HCT116 (cell line): ENCODE results near the gene OR6K6. TPM values are rescaled to one million over a fixed set of nuclear protein-coding genes. Genes with fewer than 3 reads are reported as not detected.

ENCODE experiments used
- ATAC-seq: fragments of 200-7000 bp; cut with Tn5 transposase; 2 replicates; pipeline ENCODE4 v1.9.1; 2020; ENCODE audit warnings: mild to moderate bottlenecking, moderate library complexity
- BruUV-seq: library from RNA; stranded (reverse); fragments of 400-500 nt; replicated peaks from 2 replicates; lab custom pipeline; 2021; lab: Mats Ljungman, UMichigan
- CTCF ChIA-PET: fragments of 300-600 bp; sonication (Branson Sonifier 250); formaldehyde crosslinking; loops from one replicate; lab custom pipeline; 2021; ENCODE audit warnings: antibody characterized with exemption; lab: Charles Lee
- POLR2A ChIA-PET: fragments of 300-600, 350-600 bp; sonication (Branson Sonifier 250); formaldehyde crosslinking; loops from one replicate; lab custom pipeline; 2021; ENCODE audit warnings: antibody characterized with exemption; lab: Charles Lee
- RAD21 ChIA-PET, 2 experiments: fragments of 300-600 bp; sonication (Branson Sonifier 250); formaldehyde crosslinking; loops; one replicate each; lab custom pipeline; 2023; ENCODE audit warnings: low total read pairs in 2 of 2; ENCODE audit not compliant: uncharacterized antibody in 2 of 2, unreplicated experiment in 2 of 2, low non-redundant PET in 1 of 2; lab: Charles Lee
- DNase-seq: peaks from one replicate; pipeline ENCODE4 v3.0.0-alpha.2; 2010; ENCODE audit warnings: low read depth, low spot score
- H2AFZ ChIP-seq: fragments of 200-600 bp; shearing (Covaris generic), sonication (generic); 2 replicates; pipeline ENCODE4 v1.6.1; 2017; ENCODE audit warnings: low read depth, mixed run types, mixed read lengths, antibody characterized with exemption, low read length; ENCODE audit not compliant: poor library complexity, severe bottlenecking
- H3K27ac ChIP-seq: 2 replicates; pipeline ENCODE4 v1.5.1; 2012; ENCODE audit warnings: low read depth, low read length
- H3K27me3 ChIP-seq: fragments of 200-600 bp; sonication (generic); 2 replicates; pipeline ENCODE4 v1.6.1; 2016; ENCODE audit warnings: mixed run types, low read length, mixed read lengths; ENCODE audit not compliant: insufficient read depth
- H3K36me3 ChIP-seq, 2 experiments: fragments of 200-500 bp in 1 of 2; fragments of 200-600 bp in 1 of 2; sonication (Bioruptor generic) in 1 of 2; sonication (generic) in 1 of 2; 2 replicates each; pipeline versions ENCODE4 v1.5.1 to v1.6.1; 2014 to 2016; ENCODE audit warnings: low read length in 2 of 2, inconsistent platforms in 1 of 2, mixed read lengths in 1 of 2, mixed run types in 1 of 2; ENCODE audit not compliant: insufficient read depth in 2 of 2, control insufficient read depth in 1 of 2
- H3K4me1 ChIP-seq, 2 experiments: fragments of 200-600 bp in 1 of 2; sonication (generic) in 1 of 2; 2 replicates each; pipeline versions ENCODE4 v1.5.1 to v1.6.1; 2012 to 2017; ENCODE audit warnings: low read length in 2 of 2, inconsistent platforms in 1 of 2, mild to moderate bottlenecking in 1 of 2, mixed read lengths in 1 of 2, mixed run types in 1 of 2, moderate library complexity in 1 of 2; ENCODE audit not compliant: insufficient read depth in 2 of 2, control insufficient read depth in 1 of 2
- H3K4me2 ChIP-seq: fragments of 200-600 bp; sonication (generic); 2 replicates; pipeline ENCODE4 v1.6.1; 2017; ENCODE audit warnings: mixed run types, low read length, mixed read lengths
- H3K4me3 ChIP-seq, 2 experiments: fragments of 200-600 bp in 1 of 2; sonication (generic) in 1 of 2; replicated peaks in 1 of 2; 2 replicates each; pipeline ENCODE4 v1.5.1; 2011 to 2016; ENCODE audit warnings: low read length in 2 of 2, control low read depth in 1 of 2, low read depth in 1 of 2, mild to moderate bottlenecking in 1 of 2, mixed read lengths in 1 of 2, mixed run types in 1 of 2
- H3K79me2 ChIP-seq: fragments of 200-600 bp; sonication (generic); 2 replicates; pipeline ENCODE4 v1.6.1; 2017; ENCODE audit warnings: mild to moderate bottlenecking, mixed run types, low read length, moderate library complexity, mixed read lengths; ENCODE audit not compliant: insufficient read depth
- H3K9ac ChIP-seq: fragments of 200-600 bp; sonication (generic); 2 replicates; pipeline ENCODE4 v1.6.1; 2016; ENCODE audit warnings: low read length, mixed read lengths
- H3K9me2 ChIP-seq: fragments of 200-600 bp; sonication (generic), shearing (Covaris generic); 2 replicates; pipeline ENCODE4 v1.6.1; 2017; ENCODE audit warnings: mixed run types, mild to moderate bottlenecking, moderate library complexity; ENCODE audit not compliant: insufficient read depth
- H3K9me3 ChIP-seq, 2 experiments: fragments of 200-500 bp in 1 of 2; fragments of 200-600 bp in 1 of 2; sonication (Bioruptor generic) in 1 of 2; sonication (generic) in 1 of 2; 2 replicates each; pipeline ENCODE4 v1.6.1; 2014 to 2017; ENCODE audit warnings: low read length in 2 of 2, mixed read lengths in 2 of 2, inconsistent platforms in 1 of 2, low read depth in 1 of 2, mild to moderate bottlenecking in 1 of 2, mixed run types in 1 of 2, moderate library complexity in 1 of 2; ENCODE audit not compliant: control insufficient read depth in 1 of 2, insufficient read depth in 1 of 2
- H4K20me1 ChIP-seq: fragments of 200-600 bp; sonication (generic), shearing (Covaris generic); 2 replicates; pipeline ENCODE4 v1.6.1; 2017; ENCODE audit warnings: mixed run types, mild to moderate bottlenecking, moderate library complexity; ENCODE audit not compliant: insufficient read depth
- CEBPB ChIP-seq: IDR thresholded peaks from 2 replicates; pipeline ENCODE4 v1.6.1; 2012; ENCODE audit warnings: low read depth
- ELF1 ChIP-seq: IDR thresholded peaks from 2 replicates; pipeline ENCODE4 v1.6.1; 2012; ENCODE audit warnings: low read depth, borderline replicate concordance
- EZH2 ChIP-seq: fragments of 200-600 bp; sonication (generic); IDR thresholded peaks from 2 replicates; pipeline ENCODE4 v1.6.1; 2017; ENCODE audit warnings: antibody characterized with exemption, mixed run types
- EZH2phosphoT487 ChIP-seq: fragments of 200-600 bp; IDR thresholded peaks from 2 replicates; pipeline ENCODE4 v1.6.1; 2018; ENCODE audit warnings: antibody characterized with exemption, borderline replicate concordance
- FOSL1 ChIP-seq: IDR thresholded peaks from 2 replicates; pipeline ENCODE4 v1.6.1; 2012; ENCODE audit warnings: low read depth
- JUND ChIP-seq: IDR thresholded peaks from 2 replicates; pipeline ENCODE4 v1.6.1; 2012
- POLR2A ChIP-seq: IDR thresholded peaks from 2 replicates; pipeline ENCODE4 v1.7.0; 2011; ENCODE audit warnings: borderline replicate concordance; ENCODE audit not compliant: insufficient read depth, insufficient read length; ENCODE audit errors: extremely low read depth
- POLR2AphosphoS5 ChIP-seq: IDR thresholded peaks from 2 replicates; pipeline ENCODE4 v1.6.1; 2011; ENCODE audit warnings: mild to moderate bottlenecking, low read depth, low read length, moderate library complexity
- RAD21 ChIP-seq: IDR thresholded peaks from 2 replicates; pipeline ENCODE4 v1.6.1; 2012; ENCODE audit warnings: low read depth, mild to moderate bottlenecking
- SIN3A ChIP-seq: IDR thresholded peaks from 2 replicates; pipeline ENCODE4 v1.6.1; 2012; ENCODE audit warnings: low read depth
- SRF ChIP-seq: IDR thresholded peaks from 2 replicates; pipeline ENCODE4 v1.6.1; 2012; ENCODE audit warnings: low read depth
- YY1 ChIP-seq: IDR thresholded peaks from 2 replicates; pipeline ENCODE4 v1.6.1; 2011; ENCODE audit warnings: low read length, low read depth, moderate library complexity, mild to moderate bottlenecking; ENCODE audit not compliant: insufficient replicate concordance; ENCODE audit errors: extremely low read depth
- ZFX ChIP-seq: fragments of 450-650 bp; IDR thresholded peaks from 2 replicates; pipeline ENCODE4 v1.6.1; 2017
- ZNF274 ChIP-seq: fragments of 200-500 bp; sonication (Bioruptor generic); IDR thresholded peaks from 2 replicates; pipeline ENCODE4 v1.6.1; 2014; ENCODE audit warnings: mild to moderate bottlenecking, low read depth, low read length, inconsistent platforms
- intact Hi-C: fragments of 100-400 bp; cut with micrococcal nuclease; formaldehyde crosslinking; loops from 2 replicates; pipeline ENCODE4 v1.10.0; 2022
- total RNA-seq: library from RNA; stranded (reverse); gene quantifications from one replicate; pipeline ENCODE4 v1.2.1, GENCODE V29; 2021; ENCODE audit not compliant: unreplicated experiment
- TF ChIP-seq, protein P1 (sequence below): IDR thresholded peaks from 2 replicates; pipeline ENCODE4 v1.6.1; 2012
- TF ChIP-seq, protein P2 (sequence below), 3 experiments: fragments of 200-600 bp in 1 of 3; sonication (generic) in 1 of 3; IDR thresholded peaks in 2 of 3; conservative IDR thresholded peaks in 1 of 3; 2 replicates each; pipeline ENCODE4 v1.5.1; 2012 to 2017; ENCODE audit warnings: low read depth in 2 of 3, low read length in 2 of 3, antibody characterized with exemption in 1 of 3, borderline replicate concordance in 1 of 3, control low read depth in 1 of 3, mild to moderate bottlenecking in 1 of 3, mixed read lengths in 1 of 3, mixed run types in 1 of 3, moderate library complexity in 1 of 3; ENCODE audit not compliant: insufficient read depth in 1 of 3
- TF ChIP-seq, protein P3 (sequence below): IDR thresholded peaks from 2 replicates; pipeline ENCODE4 v1.6.1; 2012; ENCODE audit warnings: low read depth
- TF ChIP-seq, protein P4 (sequence below): IDR thresholded peaks from 2 replicates; pipeline ENCODE4 v1.6.1; 2011; ENCODE audit warnings: mild to moderate bottlenecking, low read length, moderate library complexity; ENCODE audit not compliant: insufficient replicate concordance; ENCODE audit errors: extremely low read depth

Gene OR6K6
- total RNA-seq, 1 experiment from 2014 or later: not detected

DNA sequence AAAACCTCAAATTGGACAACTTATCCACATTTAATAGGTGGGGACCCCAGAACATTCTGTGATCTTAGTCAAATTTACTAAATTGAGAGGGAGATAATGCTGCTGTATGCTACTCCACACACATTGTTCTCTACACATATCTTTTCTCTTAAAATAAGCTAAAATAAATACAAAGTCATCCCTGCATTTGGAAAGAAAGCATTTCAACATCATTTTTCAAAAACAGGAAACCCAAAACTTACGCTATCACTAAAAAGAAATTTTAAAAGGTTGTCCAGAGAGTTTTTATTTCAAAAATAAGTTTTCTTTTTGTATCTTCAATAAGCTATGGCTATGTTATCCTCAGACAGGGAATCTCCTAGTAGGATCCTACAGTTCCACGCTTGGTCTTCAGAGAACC, 46.0 kb downstream of the OR6K6 start:
- Histone ChIP-seq H2AFZ (no peak overlapping the region), H3K79me2 (no peaks in the 10 kb centered on the region), H3K4me2 (no peak overlapping the region), H3K4me3 (no peak overlapping the region), H3K27me3 (no peaks in the 10 kb centered on the region), H3K4me1 (no peaks in the 10 kb centered on the region), H3K9me3 (no peaks in the 10 kb centered on the region; a peak in 1 of 4 replicates), H3K27ac (no peak overlapping the region), H3K9ac (no peak overlapping the region), H4K20me1 (no peaks in the 10 kb centered on the region), H3K9me2 (no peaks in the 10 kb centered on the region), H3K36me3 (no peaks in the 10 kb centered on the region)
- DNase-seq: no peak
- TF ChIP-seq EZH2phosphoT487 (no peak), ZNF274 (no peak), YY1 (no peak), POLR2A (no peak), RAD21 (no peak), FOSL1 (no peak), JUND (no peak), EZH2 (no peak), ELF1 (no peak), SIN3A (no peak), POLR2AphosphoS5 (no peak), CEBPB (no peak), ZFX (no peak), SRF (no peak)
- TF ChIP-seq, protein P1, sequence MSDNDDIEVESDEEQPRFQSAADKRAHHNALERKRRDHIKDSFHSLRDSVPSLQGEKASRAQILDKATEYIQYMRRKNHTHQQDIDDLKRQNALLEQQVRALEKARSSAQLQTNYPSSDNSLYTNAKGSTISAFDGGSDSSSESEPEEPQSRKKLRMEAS: no peak
- TF ChIP-seq, protein P2, sequence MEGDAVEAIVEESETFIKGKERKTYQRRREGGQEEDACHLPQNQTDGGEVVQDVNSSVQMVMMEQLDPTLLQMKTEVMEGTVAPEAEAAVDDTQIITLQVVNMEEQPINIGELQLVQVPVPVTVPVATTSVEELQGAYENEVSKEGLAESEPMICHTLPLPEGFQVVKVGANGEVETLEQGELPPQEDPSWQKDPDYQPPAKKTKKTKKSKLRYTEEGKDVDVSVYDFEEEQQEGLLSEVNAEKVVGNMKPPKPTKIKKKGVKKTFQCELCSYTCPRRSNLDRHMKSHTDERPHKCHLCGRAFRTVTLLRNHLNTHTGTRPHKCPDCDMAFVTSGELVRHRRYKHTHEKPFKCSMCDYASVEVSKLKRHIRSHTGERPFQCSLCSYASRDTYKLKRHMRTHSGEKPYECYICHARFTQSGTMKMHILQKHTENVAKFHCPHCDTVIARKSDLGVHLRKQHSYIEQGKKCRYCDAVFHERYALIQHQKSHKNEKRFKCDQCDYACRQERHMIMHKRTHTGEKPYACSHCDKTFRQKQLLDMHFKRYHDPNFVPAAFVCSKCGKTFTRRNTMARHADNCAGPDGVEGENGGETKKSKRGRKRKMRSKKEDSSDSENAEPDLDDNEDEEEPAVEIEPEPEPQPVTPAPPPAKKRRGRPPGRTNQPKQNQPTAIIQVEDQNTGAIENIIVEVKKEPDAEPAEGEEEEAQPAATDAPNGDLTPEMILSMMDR (IDR thresholded peaks at IDR 0.05 in 2 of 3, conservative IDR thresholded peaks at IDR 0.05 in 1 of 3; ENCODE audit: borderline replicate concordance in 1 of 3, insufficient read depth in 1 of 3, low read depth in 2 of 3, low read length in 2 of 3): no peak
- TF ChIP-seq, protein P3, sequence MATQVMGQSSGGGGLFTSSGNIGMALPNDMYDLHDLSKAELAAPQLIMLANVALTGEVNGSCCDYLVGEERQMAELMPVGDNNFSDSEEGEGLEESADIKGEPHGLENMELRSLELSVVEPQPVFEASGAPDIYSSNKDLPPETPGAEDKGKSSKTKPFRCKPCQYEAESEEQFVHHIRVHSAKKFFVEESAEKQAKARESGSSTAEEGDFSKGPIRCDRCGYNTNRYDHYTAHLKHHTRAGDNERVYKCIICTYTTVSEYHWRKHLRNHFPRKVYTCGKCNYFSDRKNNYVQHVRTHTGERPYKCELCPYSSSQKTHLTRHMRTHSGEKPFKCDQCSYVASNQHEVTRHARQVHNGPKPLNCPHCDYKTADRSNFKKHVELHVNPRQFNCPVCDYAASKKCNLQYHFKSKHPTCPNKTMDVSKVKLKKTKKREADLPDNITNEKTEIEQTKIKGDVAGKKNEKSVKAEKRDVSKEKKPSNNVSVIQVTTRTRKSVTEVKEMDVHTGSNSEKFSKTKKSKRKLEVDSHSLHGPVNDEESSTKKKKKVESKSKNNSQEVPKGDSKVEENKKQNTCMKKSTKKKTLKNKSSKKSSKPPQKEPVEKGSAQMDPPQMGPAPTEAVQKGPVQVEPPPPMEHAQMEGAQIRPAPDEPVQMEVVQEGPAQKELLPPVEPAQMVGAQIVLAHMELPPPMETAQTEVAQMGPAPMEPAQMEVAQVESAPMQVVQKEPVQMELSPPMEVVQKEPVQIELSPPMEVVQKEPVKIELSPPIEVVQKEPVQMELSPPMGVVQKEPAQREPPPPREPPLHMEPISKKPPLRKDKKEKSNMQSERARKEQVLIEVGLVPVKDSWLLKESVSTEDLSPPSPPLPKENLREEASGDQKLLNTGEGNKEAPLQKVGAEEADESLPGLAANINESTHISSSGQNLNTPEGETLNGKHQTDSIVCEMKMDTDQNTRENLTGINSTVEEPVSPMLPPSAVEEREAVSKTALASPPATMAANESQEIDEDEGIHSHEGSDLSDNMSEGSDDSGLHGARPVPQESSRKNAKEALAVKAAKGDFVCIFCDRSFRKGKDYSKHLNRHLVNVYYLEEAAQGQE: no peak
- TF ChIP-seq, protein P4, sequence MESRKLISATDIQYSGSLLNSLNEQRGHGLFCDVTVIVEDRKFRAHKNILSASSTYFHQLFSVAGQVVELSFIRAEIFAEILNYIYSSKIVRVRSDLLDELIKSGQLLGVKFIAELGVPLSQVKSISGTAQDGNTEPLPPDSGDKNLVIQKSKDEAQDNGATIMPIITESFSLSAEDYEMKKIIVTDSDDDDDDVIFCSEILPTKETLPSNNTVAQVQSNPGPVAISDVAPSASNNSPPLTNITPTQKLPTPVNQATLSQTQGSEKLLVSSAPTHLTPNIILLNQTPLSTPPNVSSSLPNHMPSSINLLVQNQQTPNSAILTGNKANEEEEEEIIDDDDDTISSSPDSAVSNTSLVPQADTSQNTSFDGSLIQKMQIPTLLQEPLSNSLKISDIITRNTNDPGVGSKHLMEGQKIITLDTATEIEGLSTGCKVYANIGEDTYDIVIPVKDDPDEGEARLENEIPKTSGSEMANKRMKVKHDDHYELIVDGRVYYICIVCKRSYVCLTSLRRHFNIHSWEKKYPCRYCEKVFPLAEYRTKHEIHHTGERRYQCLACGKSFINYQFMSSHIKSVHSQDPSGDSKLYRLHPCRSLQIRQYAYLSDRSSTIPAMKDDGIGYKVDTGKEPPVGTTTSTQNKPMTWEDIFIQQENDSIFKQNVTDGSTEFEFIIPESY: no peak
- intact Hi-C loops: no loop called here
- BruUV-seq: no TSS peak
- no peak for ATAC-seq
- ChIA-PET POLR2A (no interaction called here), CTCF (no interaction called here), RAD21 (no interaction called here)
